Measurements from ENCODE around the gene QRICH2.
"Not testable (repeated sequence)": the region's sequence is repeated elsewhere in the genome, so short reads cannot be mapped to it uniquely, and the experiment has no call there.

Gene QRICH2

GRCh38 chr17:76353004-76353598 lies 45.0 kb upstream of the QRICH2 start:
- peak; percentile 38 for ATAC-seq (ENCODE audit: insufficient read depth, low read depth)
- H2AFZ ChIP-seq (ENCODE audit: low read depth, low read length): peak overlapping the region; percentile 81
- no peak for DNase-seq
- peak overlapping the region; percentile 92 for H3K4me2 ChIP-seq (ENCODE audit: insufficient read depth, low read length)
- peak overlapping the region; percentile 90 for H3K27ac ChIP-seq (ENCODE audit: low read length)
- peaks cover 28% of the 10 kb centered on the region for H3K79me2 ChIP-seq (ENCODE audit: insufficient read depth, low read length)
- TF ChIP-seq EZH2 (IDR thresholded peaks at IDR 0.05; ENCODE audit: borderline replicate concordance, low read depth, low read length, severe bottlenecking) (no peak), CTCF (IDR thresholded peaks at IDR 0.05; ENCODE audit: borderline replicate concordance, extremely low read depth, low read length, poor library complexity, severe bottlenecking) (no peak)
- no peaks in the 10 kb centered on the region for H3K9me3 ChIP-seq (ENCODE audit: insufficient read depth, low read length, severe bottlenecking)
- no peaks in the 10 kb centered on the region for H3K27me3 ChIP-seq (ENCODE audit: insufficient read depth, low read length, poor library complexity)
- H3K9ac ChIP-seq (ENCODE audit: low read depth, low read length): peak overlapping the region; percentile 60
- peaks cover 34% of the 10 kb centered on the region for H3K4me1 ChIP-seq (ENCODE audit: insufficient read depth, low read length)
- no peaks in the 10 kb centered on the region; the same call in 1 of the 2 replicates for H4K20me1 ChIP-seq (ENCODE audit: insufficient read depth, low read length)
- peak overlapping the region; percentile 86 to 97 for H3K4me3 ChIP-seq (ENCODE audit: low read depth in 1 of 2, low read length in 2 of 2)
- H3K36me3 ChIP-seq (ENCODE audit: insufficient read depth, low read length): peaks cover 4% of the 10 kb centered on the region

- H2AFZ ChIP-seq (ENCODE audit: low read depth, low read length): no peak overlapping the region
- ATAC-seq (ENCODE audit: insufficient read depth, low read depth) (no peak), DNase-seq (no peak)
- H3K79me2 ChIP-seq (ENCODE audit: insufficient read depth, low read length): peaks cover 28% of the 10 kb centered on the region
- H3K4me3 ChIP-seq (ENCODE audit: low read depth in 1 of 2, low read length in 2 of 2): peak overlapping the region in 1 of 2 experiments; percentile 38; a peak in 1 of 4 replicates
- 0 out of 2 replicates have a peak overlapping the region, but pooled peaks have one; percentile 26 for H3K9ac ChIP-seq (ENCODE audit: low read depth, low read length)
- peaks cover 15% of the 10 kb centered on the region for H3K36me3 ChIP-seq (ENCODE audit: insufficient read depth, low read length)
- H3K27ac ChIP-seq (ENCODE audit: low read length): no peak overlapping the region
- no peaks in the 10 kb centered on the region for H3K27me3 ChIP-seq (ENCODE audit: insufficient read depth, low read length, poor library complexity)
- TF ChIP-seq CTCF (IDR thresholded peaks at IDR 0.05; ENCODE audit: borderline replicate concordance, extremely low read depth, low read length, poor library complexity, severe bottlenecking) (no peak), EZH2 (IDR thresholded peaks at IDR 0.05; ENCODE audit: borderline replicate concordance, low read depth, low read length, severe bottlenecking) (no peak)
- peaks cover 34% of the 10 kb centered on the region for H3K4me1 ChIP-seq (ENCODE audit: insufficient read depth, low read length)
- H4K20me1 ChIP-seq (ENCODE audit: insufficient read depth, low read length): no peaks in the 10 kb centered on the region; the same call in 1 of the 2 replicates
- no peaks in the 10 kb centered on the region for H3K9me3 ChIP-seq (ENCODE audit: insufficient read depth, low read length, severe bottlenecking)
- H3K4me2 ChIP-seq (ENCODE audit: insufficient read depth, low read length): peak overlapping the region; percentile 92
Observed at GRCh38 chr17:76351526-76352071, 43.5 kb upstream of the QRICH2 start.

GRCh38 chr17:76350463-76350862 lies 42.4 kb upstream of the QRICH2 start:
- Histone ChIP-seq H3K9ac (ENCODE audit: low read depth, low read length) (no peak overlapping the region), H3K27me3 (ENCODE audit: insufficient read depth, low read length, poor library complexity) (no peaks in the 10 kb centered on the region), H3K4me2 (ENCODE audit: insufficient read depth, low read length) (no peak overlapping the region), H3K4me1 (ENCODE audit: insufficient read depth, low read length) (peaks cover 34% of the 10 kb centered on the region), H3K79me2 (ENCODE audit: insufficient read depth, low read length) (peaks cover 28% of the 10 kb centered on the region), H3K4me3 (ENCODE audit: low read depth in 1 of 2, low read length in 2 of 2) (no peak overlapping the region), H2AFZ (ENCODE audit: low read depth, low read length) (no peak overlapping the region), H3K27ac (ENCODE audit: low read length) (no peak overlapping the region), H4K20me1 (ENCODE audit: insufficient read depth, low read length) (no peaks in the 10 kb centered on the region; the same call in 1 of the 2 replicates), H3K9me3 (ENCODE audit: insufficient read depth, low read length, severe bottlenecking) (no peaks in the 10 kb centered on the region), H3K36me3 (ENCODE audit: insufficient read depth, low read length) (peaks cover 27% of the 10 kb centered on the region)
- no peak for ATAC-seq (ENCODE audit: insufficient read depth, low read depth)
- DNase-seq: no peak
- no peak for TF ChIP-seq EZH2 (IDR thresholded peaks at IDR 0.05; ENCODE audit: borderline replicate concordance, low read depth, low read length, severe bottlenecking)
- TF ChIP-seq CTCF (IDR thresholded peaks at IDR 0.05; ENCODE audit: borderline replicate concordance, extremely low read depth, low read length, poor library complexity, severe bottlenecking): no peak

- Histone ChIP-seq H3K36me3 (ENCODE audit: insufficient read depth, low read length) (peaks cover 56% of the 10 kb centered on the region), H3K79me2 (ENCODE audit: insufficient read depth, low read length) (peaks cover 18% of the 10 kb centered on the region), H3K4me1 (ENCODE audit: insufficient read depth, low read length) (peaks cover 13% of the 10 kb centered on the region)
- H3K27me3 ChIP-seq (ENCODE audit: insufficient read depth, low read length, poor library complexity); H3K27ac ChIP-seq (ENCODE audit: low read length); H3K4me3 ChIP-seq (ENCODE audit: low read depth in 1 of 2, low read length in 2 of 2); ATAC-seq (ENCODE audit: insufficient read depth, low read depth); H3K9me3 ChIP-seq (ENCODE audit: insufficient read depth, low read length, severe bottlenecking); H2AFZ ChIP-seq (ENCODE audit: low read depth, low read length); H3K4me2 ChIP-seq (ENCODE audit: insufficient read depth, low read length); H3K9ac ChIP-seq (ENCODE audit: low read depth, low read length); H4K20me1 ChIP-seq (ENCODE audit: insufficient read depth, low read length); DNase-seq: not testable (repeated sequence)
Observed at GRCh38 chr17:76346936-76347335, 38.9 kb upstream of the QRICH2 start.
